Suprapubic skin (tissue), 4 donors: Measurements from ENCODE around the gene LPGAT1. TPM values are rescaled to one million over a fixed set of nuclear protein-coding genes. Genes with fewer than 3 reads are reported as not detected.

Experiments
- DNase-seq, 2 donors: peaks; one replicate each; pipeline ENCODE4 v3.0.0-alpha.2; 2019; ENCODE audit warnings: low spot score in 2 of 2
- H3K27ac ChIP-seq: fragments of 200-600 bp; sonication (generic); one replicate; pipeline ENCODE4 v1.5.1; 2019
- H3K27me3 ChIP-seq: fragments of 200-600 bp; sonication (generic); one replicate; pipeline ENCODE4 v1.5.1; 2019
- H3K36me3 ChIP-seq: fragments of 200-600 bp; sonication (generic); one replicate; pipeline ENCODE4 v1.5.1; 2019
- H3K4me1 ChIP-seq: fragments of 200-600 bp; sonication (generic); one replicate; pipeline ENCODE4 v1.5.1; 2019
- H3K4me3 ChIP-seq: fragments of 200-600 bp; sonication (generic); one replicate; pipeline ENCODE4 v1.5.1; 2019; ENCODE audit warnings: mild to moderate bottlenecking
- H3K9me3 ChIP-seq: fragments of 200-600 bp; sonication (generic); one replicate; pipeline ENCODE4 v1.5.1; 2019
- EP300 ChIP-seq: sonication (generic); formaldehyde crosslinking; IDR thresholded peaks from one replicate; pipeline ENCODE4 v1.6.1; 2017; ENCODE audit warnings: antibody characterized with exemption
- POLR2A ChIP-seq, 2 donors: fragments of 450-650 bp; IDR thresholded peaks; one replicate each; pipeline ENCODE4 v1.6.1; 2017; ENCODE audit warnings: antibody characterized with exemption in 2 of 2, mild to moderate bottlenecking in 2 of 2, moderate library complexity in 2 of 2
- POLR2AphosphoS5 ChIP-seq, 3 donors: sonication (generic); formaldehyde crosslinking; IDR thresholded peaks; one replicate each; pipeline ENCODE4 v1.6.1; 2017; ENCODE audit warnings: antibody characterized with exemption in 3 of 3
- WGBS: methylation state at CpG from one replicate; pipeline ENCODE4 v1.1.5; 2018; 5-methylcytosine and 5-hydroxymethylcytosine counted together
- total RNA-seq, 4 donors: library from RNA; depleted of rRNA; stranded (reverse); fragments of >200 nt; gene quantifications; one replicate each; pipeline ENCODE4 v1.1.0, GENCODE V29; 2016
- TF ChIP-seq, protein P1 (sequence below), 2 donors: fragments of 200-600 bp in 1 of 2; fragments of 450-650 bp in 1 of 2; sonication (generic) in 1 of 2; IDR thresholded peaks; one replicate each; pipeline ENCODE4 v1.5.1; 2016 to 2019; ENCODE audit warnings: antibody characterized with exemption in 2 of 2, mild to moderate bottlenecking in 1 of 2, moderate library complexity in 1 of 2

The LPGAT1 gene
- total RNA-seq, 4 donors from 2014 or later = 15.8 to 26.2 (median 18.2) TPM

DNA sequence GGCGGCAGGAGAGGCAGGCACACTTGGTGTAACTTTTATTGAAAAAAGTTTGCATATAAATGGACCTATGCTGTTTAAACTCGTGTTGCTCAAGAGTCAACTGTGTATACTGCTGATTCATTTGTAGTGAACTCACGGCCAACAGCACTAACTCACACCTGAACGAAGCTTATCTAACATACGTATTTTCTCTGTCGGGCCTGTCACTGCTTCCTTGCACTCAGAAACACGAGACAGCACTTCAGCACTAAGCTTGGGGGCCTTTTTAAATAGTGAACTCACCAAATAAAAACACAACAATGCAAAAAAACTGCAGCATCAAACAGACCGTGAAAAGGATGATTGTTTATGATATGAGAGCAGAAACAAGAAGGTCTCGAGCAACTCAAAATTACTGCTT, 96.2 kb downstream of the LPGAT1 start:
- no peak for DNase-seq
- Histone ChIP-seq H3K27ac (no peak overlapping the region), H3K4me3 (no peak overlapping the region), H3K9me3 (no peaks in the 10 kb centered on the region), H3K4me1 (peaks cover 22% of the 10 kb centered on the region), H3K27me3 (no peaks in the 10 kb centered on the region), H3K36me3 (no peaks in the 10 kb centered on the region)
- no peak for TF ChIP-seq POLR2A (IDR thresholded peaks at IDR 0.05)
- 59% methylated on average over 9 of the region's 9 CpGs for WGBS

DNA sequence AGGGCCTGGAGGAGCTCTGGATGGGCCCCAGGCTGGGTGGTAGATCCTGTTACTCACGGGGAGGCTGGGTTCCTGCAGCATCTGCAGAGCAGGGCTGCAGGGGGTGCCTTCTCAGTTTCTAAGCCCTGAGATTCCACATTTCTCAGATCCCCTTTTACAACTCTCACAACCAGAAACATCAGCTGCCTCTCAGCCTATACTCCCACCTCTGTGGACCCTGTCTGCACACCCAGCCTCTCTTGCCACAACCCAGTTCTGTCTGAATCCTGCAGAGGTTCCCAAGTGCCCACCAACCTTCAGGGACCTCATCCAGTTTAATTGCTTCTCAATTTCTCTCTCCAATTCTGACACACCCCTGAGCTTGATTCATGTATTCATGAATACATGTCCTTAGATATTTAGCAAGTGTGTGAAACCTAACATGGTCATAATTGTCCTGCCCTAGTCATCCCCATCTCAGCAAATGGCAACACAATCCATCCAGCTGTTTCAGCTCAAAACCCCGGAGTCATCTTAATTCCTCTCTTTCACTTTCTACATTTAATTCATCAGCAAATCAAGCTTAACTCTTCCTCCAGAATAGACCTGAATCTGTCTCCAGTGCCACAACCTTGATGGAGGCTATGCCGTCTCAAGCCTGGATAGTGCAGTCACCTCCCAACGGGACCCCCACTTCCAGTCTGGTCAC, 98.1 kb downstream of the LPGAT1 start:
- no peaks in the 10 kb centered on the region for H3K27me3 ChIP-seq
- 82% methylated on average over 4 of the region's 4 CpGs for WGBS
- TF ChIP-seq POLR2A (IDR thresholded peaks at IDR 0.05) (no peak), EP300 (no peak), POLR2AphosphoS5 (IDR thresholded peaks at IDR 0.05) (no peak)
- TF ChIP-seq, protein P1, sequence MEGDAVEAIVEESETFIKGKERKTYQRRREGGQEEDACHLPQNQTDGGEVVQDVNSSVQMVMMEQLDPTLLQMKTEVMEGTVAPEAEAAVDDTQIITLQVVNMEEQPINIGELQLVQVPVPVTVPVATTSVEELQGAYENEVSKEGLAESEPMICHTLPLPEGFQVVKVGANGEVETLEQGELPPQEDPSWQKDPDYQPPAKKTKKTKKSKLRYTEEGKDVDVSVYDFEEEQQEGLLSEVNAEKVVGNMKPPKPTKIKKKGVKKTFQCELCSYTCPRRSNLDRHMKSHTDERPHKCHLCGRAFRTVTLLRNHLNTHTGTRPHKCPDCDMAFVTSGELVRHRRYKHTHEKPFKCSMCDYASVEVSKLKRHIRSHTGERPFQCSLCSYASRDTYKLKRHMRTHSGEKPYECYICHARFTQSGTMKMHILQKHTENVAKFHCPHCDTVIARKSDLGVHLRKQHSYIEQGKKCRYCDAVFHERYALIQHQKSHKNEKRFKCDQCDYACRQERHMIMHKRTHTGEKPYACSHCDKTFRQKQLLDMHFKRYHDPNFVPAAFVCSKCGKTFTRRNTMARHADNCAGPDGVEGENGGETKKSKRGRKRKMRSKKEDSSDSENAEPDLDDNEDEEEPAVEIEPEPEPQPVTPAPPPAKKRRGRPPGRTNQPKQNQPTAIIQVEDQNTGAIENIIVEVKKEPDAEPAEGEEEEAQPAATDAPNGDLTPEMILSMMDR (IDR thresholded peaks at IDR 0.05) = no peak
- H3K27ac ChIP-seq = no peak overlapping the region
- no peaks in the 10 kb centered on the region for H3K36me3 ChIP-seq
- H3K4me3 ChIP-seq = no peak overlapping the region
- H3K4me1 ChIP-seq = peaks cover 22% of the 10 kb centered on the region
- DNase-seq = no peak
- H3K9me3 ChIP-seq = no peaks in the 10 kb centered on the region

DNA sequence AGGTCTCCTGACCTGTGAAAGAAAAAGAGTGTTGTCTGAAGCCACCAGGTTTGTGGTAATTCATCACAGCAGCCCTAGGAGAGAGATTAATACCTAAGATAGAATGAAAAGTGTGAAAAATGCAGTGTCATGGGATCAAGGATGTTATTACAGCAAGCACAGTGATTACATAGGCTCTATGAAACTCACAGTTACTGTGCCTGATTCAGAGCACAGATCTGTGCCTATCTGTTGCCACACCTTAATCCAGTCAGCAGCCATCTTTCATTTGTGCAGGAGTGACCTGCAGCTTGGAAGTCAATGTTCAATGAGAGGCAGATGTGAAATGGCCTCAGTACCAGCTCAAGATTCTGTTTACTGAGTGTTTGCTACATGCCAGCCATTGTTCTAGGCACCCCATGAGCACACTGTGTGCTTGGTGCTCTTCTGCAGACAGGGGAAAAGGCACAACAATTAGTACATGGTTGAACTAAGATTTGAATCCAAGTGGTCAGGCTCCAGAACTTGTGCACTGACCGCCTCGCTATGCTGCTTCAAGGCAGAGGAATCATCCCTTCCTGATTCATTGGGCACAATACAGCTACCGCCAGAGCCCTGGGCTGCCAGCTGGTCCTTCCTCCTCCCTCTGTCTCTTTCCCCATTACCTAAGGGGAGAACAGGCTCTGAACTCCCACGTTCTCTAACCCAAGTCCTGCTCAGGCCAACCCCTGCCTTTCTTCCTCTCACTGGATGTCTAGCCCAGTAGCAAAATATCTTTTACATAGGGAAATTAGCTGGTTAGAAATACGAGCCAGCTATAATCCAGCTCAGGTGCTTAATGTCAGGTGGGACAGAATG, 98.9 kb downstream of the LPGAT1 start:
- WGBS = 69% methylated on average over 5 of the region's 5 CpGs
- H3K9me3 ChIP-seq = no peaks in the 10 kb centered on the region
- no peaks in the 10 kb centered on the region for H3K36me3 ChIP-seq
- H3K4me1 ChIP-seq = peaks cover 22% of the 10 kb centered on the region
- no peaks in the 10 kb centered on the region for H3K27me3 ChIP-seq
- TF ChIP-seq EP300 (no peak), POLR2AphosphoS5 (IDR thresholded peaks at IDR 0.05) (no peak), POLR2A (IDR thresholded peaks at IDR 0.05) (no peak)
- TF ChIP-seq, protein P1 (IDR thresholded peaks at IDR 0.05) = no peak
- no peak overlapping the region for H3K27ac ChIP-seq
- DNase-seq = no peak
- H3K4me3 ChIP-seq = no peak overlapping the region

DNA sequence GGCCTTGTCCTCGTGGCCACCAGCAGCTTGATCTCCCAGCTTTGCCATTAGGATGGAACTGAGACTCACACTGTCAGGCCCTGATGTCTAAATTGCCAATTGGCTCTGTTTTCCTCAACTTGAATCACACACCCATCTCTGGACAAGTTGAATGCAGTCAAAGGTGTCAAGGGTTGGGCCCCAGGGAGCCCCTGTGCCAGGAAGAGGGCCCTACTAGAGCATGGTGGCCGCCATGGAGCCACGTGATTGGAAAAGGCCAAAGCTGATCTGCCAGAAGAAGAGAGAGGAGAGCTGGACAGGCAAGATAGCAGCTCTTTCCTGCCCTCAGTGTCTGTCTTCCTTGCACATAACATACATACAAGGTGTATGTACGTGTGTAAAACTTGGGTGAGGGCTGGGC, 100.2 kb downstream of the LPGAT1 start:
- peaks cover 11% of the 10 kb centered on the region for H3K4me1 ChIP-seq
- no peak for TF ChIP-seq EP300
- TF ChIP-seq POLR2AphosphoS5 (IDR thresholded peaks at IDR 0.05) = no peak
- no peak for TF ChIP-seq POLR2A (IDR thresholded peaks at IDR 0.05)
- TF ChIP-seq, protein P1 (IDR thresholded peaks at IDR 0.05) = no peak
- no peak overlapping the region for H3K27ac ChIP-seq
- no peaks in the 10 kb centered on the region for H3K36me3 ChIP-seq
- WGBS = 92% methylated on average over 4 of the region's 4 CpGs
- no peaks in the 10 kb centered on the region for H3K9me3 ChIP-seq
- no peaks in the 10 kb centered on the region for H3K27me3 ChIP-seq
- no peak overlapping the region for H3K4me3 ChIP-seq
- DNase-seq = no peak

DNA sequence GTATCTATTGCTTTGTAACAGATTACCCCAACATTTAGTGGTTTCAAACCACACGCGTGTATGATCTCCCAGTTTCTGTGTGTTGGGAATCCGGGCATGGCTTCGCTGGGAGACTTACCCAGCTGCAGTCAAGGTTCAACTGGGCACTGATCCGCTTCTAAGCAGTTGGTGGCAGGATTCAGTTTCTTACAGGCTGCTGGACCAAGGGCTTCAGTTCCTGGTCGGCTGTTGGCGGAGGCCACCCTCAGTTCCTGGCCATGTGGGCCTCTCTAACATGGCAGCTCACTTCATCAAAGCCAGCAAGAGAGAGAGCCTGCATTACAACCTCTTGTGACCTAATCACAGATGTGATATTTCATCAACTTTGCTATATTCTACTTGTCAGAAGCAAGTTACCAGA, 101.3 kb downstream of the LPGAT1 start:
- 91% methylated on average over 7 of the region's 7 CpGs for WGBS
- TF ChIP-seq EP300 (no peak), POLR2A (IDR thresholded peaks at IDR 0.05) (no peak), POLR2AphosphoS5 (IDR thresholded peaks at IDR 0.05) (no peak)
- TF ChIP-seq, protein P1 (IDR thresholded peaks at IDR 0.05) = no peak
- Histone ChIP-seq H3K4me3 (no peak overlapping the region), H3K27ac (no peak overlapping the region), H3K9me3 (no peaks in the 10 kb centered on the region), H3K27me3 (no peaks in the 10 kb centered on the region), H3K4me1 (peaks cover 4% of the 10 kb centered on the region), H3K36me3 (no peaks in the 10 kb centered on the region)
- DNase-seq = no peak
